Large intestine (tissue), 3 donors: Measurements from ENCODE around the gene CD82. TPM values are rescaled to one million over a fixed set of nuclear protein-coding genes. Genes with fewer than 3 reads are reported as not detected.
"Not testable (repeated sequence)": the region's sequence is repeated elsewhere in the genome, so short reads cannot be mapped to it uniquely, and the experiment has no call there.

ENCODE experiments used
- DNase-seq, 2 donors: peaks; one replicate each; pipeline versions ENCODE4 v3.0.0 to v3.0.0-alpha.2; 2013
- H3K27ac ChIP-seq: one replicate; pipeline ENCODE4 v1.5.1; 2013; ENCODE audit warnings: low read length
- H3K27me3 ChIP-seq: 2 replicates; pipeline ENCODE4 v1.6.1; 2013; ENCODE audit warnings: low read length; ENCODE audit not compliant: control insufficient read depth, insufficient read depth
- H3K36me3 ChIP-seq: 2 replicates; pipeline ENCODE4 v1.6.1; 2013; ENCODE audit warnings: low read length; ENCODE audit not compliant: control insufficient read depth, insufficient read depth
- H3K4me1 ChIP-seq: one replicate; pipeline ENCODE4 v1.6.1; 2013; ENCODE audit warnings: low read length; ENCODE audit not compliant: control insufficient read depth, insufficient read depth
- H3K4me3 ChIP-seq: one replicate; pipeline ENCODE4 v1.5.1; 2013; ENCODE audit warnings: low read length
- H3K9me3 ChIP-seq: one replicate; pipeline ENCODE4 v1.6.1; 2013; ENCODE audit warnings: mild to moderate bottlenecking, low read depth, low read length, moderate library complexity; ENCODE audit not compliant: control insufficient read depth
- WGBS: methylation state at CpG from one replicate; pipeline ENCODE4 v1.1.5; 2013; ENCODE audit warnings: low lambda C conversion rate; ENCODE audit not compliant: insufficient coverage; 5-methylcytosine and 5-hydroxymethylcytosine counted together
- polyA plus RNA-seq: library from polyadenylated mRNA; unstranded; fragments of 120-200 nt; gene quantifications from one replicate; pipeline ENCODE4 v1.2.1, GENCODE V29; 2013

The CD82 gene
- polyA plus RNA-seq, 1 donor, result 106 TPM

GRCh38 chr11:44547534-44547933 lies 17.9 kb upstream of the CD82 start:
- not testable (repeated sequence) for H3K27ac ChIP-seq, H3K4me3 ChIP-seq, H3K4me1 ChIP-seq, H3K27me3 ChIP-seq, DNase-seq, H3K9me3 ChIP-seq, H3K36me3 ChIP-seq
- WGBS, result no CpG with 5 or more reads among the region's 2 CpGs

- no peak for DNase-seq
- no peaks in the 10 kb centered on the region for H3K4me1 ChIP-seq
- H3K27ac ChIP-seq, result no peak overlapping the region
- no peaks in the 10 kb centered on the region for H3K9me3 ChIP-seq
- H3K36me3 ChIP-seq, result no peaks in the 10 kb centered on the region
- H3K27me3 ChIP-seq, result no peaks in the 10 kb centered on the region
- no peak overlapping the region for H3K4me3 ChIP-seq
- no CpG with 5 or more reads among the region's 4 CpGs for WGBS
These were observed 17.3 kb upstream of the CD82 start for GRCh38 chr11:44548032-44548695.

- not testable (repeated sequence) for H3K36me3 ChIP-seq, H3K9me3 ChIP-seq, H3K4me3 ChIP-seq, H3K4me1 ChIP-seq, H3K27me3 ChIP-seq, H3K27ac ChIP-seq, DNase-seq
- 80% methylated on average over 1 of the region's 5 CpGs for WGBS
These were observed 16.3 kb upstream of the CD82 start for GRCh38 chr11:44548961-44549749.

GRCh38 chr11:44550123-44550522 lies 15.3 kb upstream of the CD82 start:
- Histone ChIP-seq H3K27me3 (no peaks in the 10 kb centered on the region), H3K27ac (no peak overlapping the region), H3K9me3 (no peaks in the 10 kb centered on the region), H3K4me3 (no peak overlapping the region), H3K36me3 (no peaks in the 10 kb centered on the region), H3K4me1 (no peaks in the 10 kb centered on the region)
- 100% methylated on average over 2 of the region's 8 CpGs for WGBS
- no peak for DNase-seq

GRCh38 chr11:44551456-44552139 lies 13.9 kb upstream of the CD82 start:
- no peak for DNase-seq
- WGBS, result 100% methylated on average over 3 of the region's 4 CpGs
- no peak overlapping the region for H3K4me3 ChIP-seq
- H3K4me1 ChIP-seq, result no peaks in the 10 kb centered on the region
- H3K27ac ChIP-seq, result no peak overlapping the region
- no peaks in the 10 kb centered on the region for H3K27me3 ChIP-seq
- no peaks in the 10 kb centered on the region for H3K36me3 ChIP-seq
- H3K9me3 ChIP-seq, result no peaks in the 10 kb centered on the region

- peak in 1 of 2 donors; percentile 43 for DNase-seq
- no CpG with 5 or more reads among the region's 5 CpGs for WGBS
- H3K27ac ChIP-seq, result no peak overlapping the region
- no peaks in the 10 kb centered on the region for H3K9me3 ChIP-seq
- no peak overlapping the region for H3K4me3 ChIP-seq
- no peaks in the 10 kb centered on the region for H3K36me3 ChIP-seq
- H3K4me1 ChIP-seq, result peaks cover 11% of the 10 kb centered on the region
- no peaks in the 10 kb centered on the region for H3K27me3 ChIP-seq
These were observed 10.2 kb upstream of the CD82 start for GRCh38 chr11:44555031-44555800.

GRCh38 chr11:44556735-44557409 lies 8.6 kb upstream of the CD82 start:
- H3K36me3 ChIP-seq, result no peaks in the 10 kb centered on the region
- H3K9me3 ChIP-seq, result no peaks in the 10 kb centered on the region
- no peak overlapping the region for H3K4me3 ChIP-seq
- no CpG with 5 or more reads among the region's 11 CpGs for WGBS
- no peaks in the 10 kb centered on the region for H3K27me3 ChIP-seq
- DNase-seq, result peak; percentile 45 to 70
- H3K27ac ChIP-seq, result peak overlapping the region; percentile 40
- peaks cover 11% of the 10 kb centered on the region for H3K4me1 ChIP-seq

- Histone ChIP-seq H3K36me3 (no peaks in the 10 kb centered on the region), H3K4me3 (no peak overlapping the region), H3K27me3 (no peaks in the 10 kb centered on the region), H3K27ac (no peak overlapping the region), H3K9me3 (no peaks in the 10 kb centered on the region), H3K4me1 (peaks cover 11% of the 10 kb centered on the region)
- no peak for DNase-seq
- 86% methylated on average over 2 of the region's 5 CpGs for WGBS
These were observed 8.0 kb upstream of the CD82 start for GRCh38 chr11:44557464-44557863.

- H3K27me3 ChIP-seq, result no peaks in the 10 kb centered on the region
- no peak overlapping the region for H3K4me3 ChIP-seq
- DNase-seq, result peak in 1 of 2 donors; percentile 50
- WGBS, result no CpG with 5 or more reads among the region's 9 CpGs
- no peaks in the 10 kb centered on the region for H3K9me3 ChIP-seq
- H3K4me1 ChIP-seq, result peaks cover 27% of the 10 kb centered on the region
- H3K36me3 ChIP-seq, result no peaks in the 10 kb centered on the region
- H3K27ac ChIP-seq, result no peak overlapping the region
These were observed 6.1 kb upstream of the CD82 start for GRCh38 chr11:44559207-44559939.
